IMR-90 (cell line): ENCODE results near the gene FLRT1.

Experiments used
- FOS ChIP-seq: fragments of 150-350 bp; IDR thresholded peaks from 2 replicates; pipeline ENCODE4 v1.6.1; 2016; ENCODE audit warnings: low read depth, low read length
- MAFK ChIP-seq: IDR thresholded peaks from 2 replicates; pipeline ENCODE4 v1.6.1; 2012; ENCODE audit warnings: low read depth, low read length, improper control_type of control experiment
- MXI1 ChIP-seq: IDR thresholded peaks from 2 replicates; pipeline ENCODE4 v1.6.1; 2012; ENCODE audit warnings: low read depth, mild to moderate bottlenecking, low read length, moderate library complexity, borderline replicate concordance
- NFE2L2 ChIP-seq: fragments of 150-350 bp; IDR thresholded peaks from 2 replicates; pipeline ENCODE4 v1.6.1; 2016; ENCODE audit warnings: low read depth, mild to moderate bottlenecking, low read length
- POLR2A ChIP-seq: IDR thresholded peaks from 2 replicates; pipeline ENCODE4 v1.6.1; 2012; ENCODE audit warnings: mild to moderate bottlenecking, low read depth, low read length
- RAD21 ChIP-seq: IDR thresholded peaks from 2 replicates; pipeline ENCODE4 v1.6.1; 2012; ENCODE audit warnings: low read length, improper control_type of control experiment
- SMC3 ChIP-seq: fragments of 150-350 bp; IDR thresholded peaks from 2 replicates; pipeline ENCODE4 v1.6.1; 2016; ENCODE audit warnings: low read depth, mild to moderate bottlenecking, antibody characterized with exemption, low read length, moderate library complexity
- TF ChIP-seq, protein P1 (sequence below): conservative IDR thresholded peaks from 2 replicates; pipeline ENCODE4 v1.5.1; 2012; ENCODE audit warnings: mild to moderate bottlenecking, low read depth, low read length, improper control_type of control experiment
- TF ChIP-seq, protein P2 (sequence below): fragments of 150-350 bp; IDR thresholded peaks from 2 replicates; pipeline ENCODE4 v1.6.1; 2017; ENCODE audit warnings: mild to moderate bottlenecking, antibody characterized with exemption, low read length, low read depth

- TF ChIP-seq MAFK (no peak), SMC3 (no peak), POLR2A (no peak), RAD21 (no peak), NFE2L2 (no peak), FOS (no peak), MXI1 (no peak)
- TF ChIP-seq, protein P1, sequence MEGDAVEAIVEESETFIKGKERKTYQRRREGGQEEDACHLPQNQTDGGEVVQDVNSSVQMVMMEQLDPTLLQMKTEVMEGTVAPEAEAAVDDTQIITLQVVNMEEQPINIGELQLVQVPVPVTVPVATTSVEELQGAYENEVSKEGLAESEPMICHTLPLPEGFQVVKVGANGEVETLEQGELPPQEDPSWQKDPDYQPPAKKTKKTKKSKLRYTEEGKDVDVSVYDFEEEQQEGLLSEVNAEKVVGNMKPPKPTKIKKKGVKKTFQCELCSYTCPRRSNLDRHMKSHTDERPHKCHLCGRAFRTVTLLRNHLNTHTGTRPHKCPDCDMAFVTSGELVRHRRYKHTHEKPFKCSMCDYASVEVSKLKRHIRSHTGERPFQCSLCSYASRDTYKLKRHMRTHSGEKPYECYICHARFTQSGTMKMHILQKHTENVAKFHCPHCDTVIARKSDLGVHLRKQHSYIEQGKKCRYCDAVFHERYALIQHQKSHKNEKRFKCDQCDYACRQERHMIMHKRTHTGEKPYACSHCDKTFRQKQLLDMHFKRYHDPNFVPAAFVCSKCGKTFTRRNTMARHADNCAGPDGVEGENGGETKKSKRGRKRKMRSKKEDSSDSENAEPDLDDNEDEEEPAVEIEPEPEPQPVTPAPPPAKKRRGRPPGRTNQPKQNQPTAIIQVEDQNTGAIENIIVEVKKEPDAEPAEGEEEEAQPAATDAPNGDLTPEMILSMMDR, result no peak
- TF ChIP-seq, protein P2, sequence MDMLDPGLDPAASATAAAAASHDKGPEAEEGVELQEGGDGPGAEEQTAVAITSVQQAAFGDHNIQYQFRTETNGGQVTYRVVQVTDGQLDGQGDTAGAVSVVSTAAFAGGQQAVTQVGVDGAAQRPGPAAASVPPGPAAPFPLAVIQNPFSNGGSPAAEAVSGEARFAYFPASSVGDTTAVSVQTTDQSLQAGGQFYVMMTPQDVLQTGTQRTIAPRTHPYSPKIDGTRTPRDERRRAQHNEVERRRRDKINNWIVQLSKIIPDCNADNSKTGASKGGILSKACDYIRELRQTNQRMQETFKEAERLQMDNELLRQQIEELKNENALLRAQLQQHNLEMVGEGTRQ, result no peak
Measured at GRCh38 chr11:64023712-64024710, 11.7 kb upstream of the FLRT1 start.
